GM12878 (cell line): ENCODE results near the gene ABT1. TPM values are rescaled to one million over a fixed set of nuclear protein-coding genes. Genes with fewer than 3 reads are reported as not detected.

Experiments used
- BCL11A ChIP-seq: IDR thresholded peaks from 2 replicates; pipeline ENCODE4 v1.6.1; 2011; ENCODE audit warnings: low read depth, low read length
- BHLHE40 ChIP-seq, 2 experiments: fragments of 450-650 bp in 1 of 2; IDR thresholded peaks; 2 replicates each; pipeline ENCODE4 v1.6.1; 2011 to 2017; ENCODE audit warnings: low read depth in 2 of 2, borderline replicate concordance in 1 of 2, improper control_type of control experiment in 1 of 2, low read length in 1 of 2, mild to moderate bottlenecking in 1 of 2
- EED ChIP-seq: sonication (generic); IDR thresholded peaks from 2 replicates; pipeline ENCODE4 v1.6.1; 2016; ENCODE audit warnings: antibody characterized with exemption, low read depth
- EGR1 ChIP-seq, 2 experiments: IDR thresholded peaks; 1 replicate in 1 of 2; 2 replicates in 1 of 2; pipeline ENCODE4 v1.6.1; 2011 to 2012; ENCODE audit warnings: low read depth in 2 of 2, low read length in 2 of 2, borderline replicate concordance in 1 of 2, mild to moderate bottlenecking in 1 of 2, moderate library complexity in 1 of 2
- EP300 ChIP-seq, 2 experiments: fragments of 150-350 bp in 1 of 2; IDR thresholded peaks; 2 replicates each; pipeline ENCODE4 v1.6.1; 2011 to 2012; ENCODE audit warnings: low read depth in 2 of 2, low read length in 2 of 2, borderline replicate concordance in 1 of 2, improper control_type of control experiment in 1 of 2, inconsistent platforms in 1 of 2; ENCODE audit not compliant: control insufficient read depth in 1 of 2
- HDGF ChIP-seq: fragments of 450-650 bp; IDR thresholded peaks from 2 replicates; pipeline ENCODE4 v1.6.1; 2016; ENCODE audit warnings: antibody characterized with exemption
- KDM1A ChIP-seq: fragments of 200-600 bp; sonication (generic); IDR thresholded peaks from 2 replicates; pipeline ENCODE4 v1.6.1; 2016; ENCODE audit warnings: borderline replicate concordance
- NBN ChIP-seq: fragments of 450-650 bp; IDR thresholded peaks from 2 replicates; pipeline ENCODE4 v1.6.1; 2016
- NR2C2 ChIP-seq: IDR thresholded peaks from 2 replicates; pipeline ENCODE4 v1.6.1; 2011; ENCODE audit warnings: borderline replicate concordance, low read depth; ENCODE audit not compliant: control insufficient read depth, insufficient read length
- PAX8 ChIP-seq: fragments of 450-650 bp; IDR thresholded peaks from 2 replicates; pipeline ENCODE4 v1.6.1; 2017; ENCODE audit warnings: mild to moderate bottlenecking, moderate library complexity
- POLR2AphosphoS2 ChIP-seq: IDR thresholded peaks from 2 replicates; pipeline ENCODE4 v1.6.1; 2011; ENCODE audit warnings: low read depth, mild to moderate bottlenecking, low read length, improper control_type of control experiment, moderate library complexity
- POU2F2 ChIP-seq: IDR thresholded peaks from 3 replicates; pipeline ENCODE4 v1.6.1; 2011; ENCODE audit warnings: low read depth, mild to moderate bottlenecking, low read length, borderline replicate concordance
- RFX5 ChIP-seq: IDR thresholded peaks from 2 replicates; pipeline ENCODE4 v1.6.1; 2011; ENCODE audit warnings: low read depth, low read length, improper control_type of control experiment
- SPI1 ChIP-seq: IDR thresholded peaks from 2 replicates; pipeline ENCODE4 v1.6.1; 2011; ENCODE audit warnings: low read depth, mild to moderate bottlenecking, low read length, moderate library complexity, borderline replicate concordance; ENCODE audit not compliant: insufficient read depth
- SUZ12 ChIP-seq: fragments of 200-600 bp; sonication (generic); IDR thresholded peaks from one replicate; pipeline ENCODE4 v1.6.1; 2018; ENCODE audit warnings: antibody characterized with exemption, mild to moderate bottlenecking; ENCODE audit not compliant: unreplicated experiment
- ZNF207 ChIP-seq: fragments of 450-650 bp; IDR thresholded peaks from 2 replicates; pipeline ENCODE4 v1.6.1; 2014; ENCODE audit warnings: antibody characterized with exemption, mild to moderate bottlenecking, borderline replicate concordance
- polyA plus RNA-seq, 11 experiments: library from polyadenylated mRNA; depleted of rRNA in 4 of 11; unstranded in 6 of 11; stranded (reverse) in 5 of 11; fragments of >200 nt; fragmentation: Nextera tagmentation in 4 of 11; fragmentation: Illumina TruSeq in 1 of 11; extraction: Ambion mirVana in 4 of 11; extraction: Trizol in 1 of 11; gene quantifications; 1 replicate in 1 of 11; 2 replicates in 10 of 11; pipeline versions ENCODE4 v1.2.1 to v1.2.3, GENCODE V29; 2011 to 2016; ENCODE audit warnings: inconsistent platforms in 2 of 11, missing spikeins in 2 of 11, low read depth in 1 of 11
- total RNA-seq, 4 experiments: library from RNA; depleted of rRNA in 3 of 4; stranded (reverse); fragments of >200 nt in 3 of 4; fragmentation: Illumina TruSeq in 1 of 4; extraction: Trizol in 1 of 4; gene quantifications; 2 replicates each; pipeline versions ENCODE4 v1.2.1 to v1.2.3, GENCODE V29; 2013 to 2021
- TF ChIP-seq, protein P1 (sequence below): fragments of 150-350 bp; IDR thresholded peaks from 2 replicates; pipeline ENCODE4 v1.6.1; 2014; ENCODE audit warnings: mild to moderate bottlenecking, low read depth, low read length
- TF ChIP-seq, protein P2 (sequence below): fragments of 450-650 bp; IDR thresholded peaks from 2 replicates; pipeline ENCODE4 v1.6.1; 2016; ENCODE audit warnings: mild to moderate bottlenecking
- TF ChIP-seq, protein P3 (sequence below): fragments of 450-650 bp; formaldehyde crosslinking; IDR thresholded peaks from 2 replicates; pipeline ENCODE4 v1.4.0; 2022; ENCODE audit warnings: mild to moderate bottlenecking, moderate library complexity

ABT1 gene
- total and polyA plus RNA-seq, 10 of the 15 experiments (the other 5 are each of a cell fraction or from before 2014, with no cell fraction given), result 8.4 to 43.5 (median 28.2) TPM

DNA sequence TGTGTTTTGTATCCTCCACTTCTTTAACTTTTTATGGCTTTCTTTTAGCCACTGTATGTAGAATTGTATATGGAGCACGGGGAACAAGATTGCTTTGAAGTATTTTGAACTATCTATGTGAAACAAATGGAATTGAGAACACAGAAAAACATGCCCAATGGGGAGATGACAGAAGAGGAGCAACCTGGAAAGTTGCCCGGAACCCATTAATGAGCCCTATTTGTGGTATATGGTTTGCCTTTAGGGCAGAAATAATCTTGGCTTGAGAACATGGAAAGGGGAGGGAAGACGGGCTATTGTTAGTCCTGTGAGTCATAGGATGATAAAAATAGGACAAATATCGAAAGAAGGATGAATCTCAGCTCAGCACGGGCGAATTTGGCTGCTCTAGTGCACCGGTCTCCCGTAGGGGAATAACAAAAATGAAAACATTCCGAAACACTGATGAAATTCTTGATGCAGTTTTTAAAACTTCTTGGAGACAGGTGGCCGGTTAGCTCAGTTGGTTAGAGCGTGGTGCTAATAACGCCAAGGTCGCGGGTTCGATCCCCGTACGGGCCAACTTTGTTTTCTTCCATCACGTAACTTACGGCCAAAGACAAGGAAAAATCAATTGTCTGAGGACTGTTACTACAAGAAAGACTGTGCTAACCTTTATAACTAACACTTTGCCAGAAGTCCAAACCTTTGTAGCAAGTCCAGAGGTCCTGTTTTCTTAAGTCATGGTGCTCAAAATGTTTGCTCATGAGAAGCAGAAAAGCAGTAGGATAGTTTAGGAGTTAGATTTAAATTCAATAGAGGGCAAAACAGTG, 42.9 kb upstream of the ABT1 start (continued):
- TF ChIP-seq BHLHE40 (IDR thresholded peaks at IDR 0.05; ENCODE audit: borderline replicate concordance in 1 of 2, low read depth in 2 of 2, low read length in 1 of 2) (peak; percentile 41 to 50; a peak in 1 of 4 replicates), ZNF207 (no peak), PAX8 (0 out of 2 replicates have a peak, but pooled peaks have one; percentile 25), RFX5 (no peak), BCL11A (0 out of 2 replicates have a peak, but pooled peaks have one; percentile 12), SUZ12 (no peak), HDGF (no peak), EED (peak; percentile 55; the same call in 1 of the 2 replicates), POLR2AphosphoS2 (no peak), EP300 (IDR thresholded peaks at IDR 0.05; ENCODE audit: borderline replicate concordance in 1 of 2, control insufficient read depth in 1 of 2, low read depth in 2 of 2, low read length in 2 of 2) (no peak; a peak in 1 of 4 replicates), KDM1A (no peak), NR2C2 (no peak), NBN (no peak; the same call in 1 of the 2 replicates), SPI1 (no peak), POU2F2 (0 out of 3 replicates have a peak, but pooled peaks have one; percentile 16), EGR1 (IDR thresholded peaks at IDR 0.05; ENCODE audit: borderline replicate concordance in 1 of 2, low read depth in 2 of 2, low read length in 2 of 2) (no peak)
- TF ChIP-seq, protein P1, sequence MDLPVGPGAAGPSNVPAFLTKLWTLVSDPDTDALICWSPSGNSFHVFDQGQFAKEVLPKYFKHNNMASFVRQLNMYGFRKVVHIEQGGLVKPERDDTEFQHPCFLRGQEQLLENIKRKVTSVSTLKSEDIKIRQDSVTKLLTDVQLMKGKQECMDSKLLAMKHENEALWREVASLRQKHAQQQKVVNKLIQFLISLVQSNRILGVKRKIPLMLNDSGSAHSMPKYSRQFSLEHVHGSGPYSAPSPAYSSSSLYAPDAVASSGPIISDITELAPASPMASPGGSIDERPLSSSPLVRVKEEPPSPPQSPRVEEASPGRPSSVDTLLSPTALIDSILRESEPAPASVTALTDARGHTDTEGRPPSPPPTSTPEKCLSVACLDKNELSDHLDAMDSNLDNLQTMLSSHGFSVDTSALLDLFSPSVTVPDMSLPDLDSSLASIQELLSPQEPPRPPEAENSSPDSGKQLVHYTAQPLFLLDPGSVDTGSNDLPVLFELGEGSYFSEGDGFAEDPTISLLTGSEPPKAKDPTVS, result no peak
- TF ChIP-seq, protein P2, sequence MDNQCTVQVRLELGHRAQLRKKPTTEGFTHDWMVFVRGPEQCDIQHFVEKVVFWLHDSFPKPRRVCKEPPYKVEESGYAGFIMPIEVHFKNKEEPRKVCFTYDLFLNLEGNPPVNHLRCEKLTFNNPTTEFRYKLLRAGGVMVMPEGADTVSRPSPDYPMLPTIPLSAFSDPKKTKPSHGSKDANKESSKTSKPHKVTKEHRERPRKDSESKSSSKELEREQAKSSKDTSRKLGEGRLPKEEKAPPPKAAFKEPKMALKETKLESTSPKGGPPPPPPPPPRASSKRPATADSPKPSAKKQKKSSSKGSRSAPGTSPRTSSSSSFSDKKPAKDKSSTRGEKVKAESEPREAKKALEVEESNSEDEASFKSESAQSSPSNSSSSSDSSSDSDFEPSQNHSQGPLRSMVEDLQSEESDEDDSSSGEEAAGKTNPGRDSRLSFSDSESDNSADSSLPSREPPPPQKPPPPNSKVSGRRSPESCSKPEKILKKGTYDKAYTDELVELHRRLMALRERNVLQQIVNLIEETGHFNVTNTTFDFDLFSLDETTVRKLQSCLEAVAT, result no peak
- TF ChIP-seq, protein P3, sequence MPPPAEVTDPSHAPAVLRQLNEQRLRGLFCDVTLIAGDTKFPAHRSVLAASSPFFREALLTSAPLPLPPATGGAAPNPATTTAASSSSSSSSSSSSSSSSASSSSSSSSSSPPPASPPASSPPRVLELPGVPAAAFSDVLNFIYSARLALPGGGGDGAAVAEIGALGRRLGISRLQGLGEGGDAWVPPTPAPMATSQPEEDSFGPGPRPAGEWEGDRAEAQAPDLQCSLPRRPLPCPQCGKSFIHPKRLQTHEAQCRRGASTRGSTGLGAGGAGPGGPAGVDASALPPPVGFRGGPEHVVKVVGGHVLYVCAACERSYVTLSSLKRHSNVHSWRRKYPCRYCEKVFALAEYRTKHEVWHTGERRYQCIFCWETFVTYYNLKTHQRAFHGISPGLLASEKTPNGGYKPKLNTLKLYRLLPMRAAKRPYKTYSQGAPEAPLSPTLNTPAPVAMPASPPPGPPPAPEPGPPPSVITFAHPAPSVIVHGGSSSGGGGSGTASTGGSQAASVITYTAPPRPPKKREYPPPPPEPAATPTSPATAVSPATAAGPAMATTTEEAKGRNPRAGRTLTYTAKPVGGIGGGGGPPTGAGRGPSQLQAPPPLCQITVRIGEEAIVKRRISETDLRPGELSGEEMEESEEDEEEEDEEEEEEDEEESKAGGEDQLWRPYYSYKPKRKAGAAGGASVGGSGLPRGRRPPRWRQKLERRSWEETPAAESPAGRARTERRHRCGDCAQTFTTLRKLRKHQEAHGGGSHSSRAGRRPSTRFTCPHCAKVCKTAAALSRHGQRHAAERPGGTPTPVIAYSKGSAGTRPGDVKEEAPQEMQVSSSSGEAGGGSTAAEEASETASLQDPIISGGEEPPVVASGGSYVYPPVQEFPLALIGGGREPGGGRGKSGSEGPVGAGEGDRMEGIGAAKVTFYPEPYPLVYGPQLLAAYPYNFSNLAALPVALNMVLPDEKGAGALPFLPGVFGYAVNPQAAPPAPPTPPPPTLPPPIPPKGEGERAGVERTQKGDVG (CRISPR knock-in tag), result 0 out of 2 replicates have a peak, but pooled peaks have one; percentile 66
